MCF 10A (cell line): ENCODE measurements around the gene CMTM7. TPM values are rescaled to one million over a fixed set of nuclear protein-coding genes. Genes with fewer than 3 reads are reported as not detected.

Experiments used
- BruUV-seq: library from RNA; stranded (reverse); fragments of 400-500 nt; replicated peaks from 2 replicates; lab custom pipeline; 2021; lab: Mats Ljungman, UMichigan
- CTCF ChIA-PET: fragments of 300-600 bp; sonication (Branson Sonifier 250); formaldehyde crosslinking; extraction: SDS; loops from one replicate; lab custom pipeline; 2021; ENCODE audit warnings: antibody characterized with exemption, inconsistent platforms; lab: Yijun Ruan, JAX
- POLR2A ChIA-PET: fragments of 300-600, 350-650 bp; sonication (Branson Sonifier 250); formaldehyde crosslinking; extraction: SDS; loops from one replicate; lab custom pipeline; 2020; ENCODE audit warnings: antibody characterized with exemption, inconsistent platforms; lab: Yijun Ruan, JAX
- DNase-seq: peaks from one replicate; pipeline ENCODE4 v3.0.0-alpha.2; 2018; ENCODE audit not compliant: unreplicated experiment
- H3K27ac Mint-ChIP-seq: one replicate; pipeline ENCODE4 v1.8.0; 2022; ENCODE audit warnings: mild to moderate bottlenecking, low read depth, mixed read lengths; ENCODE audit not compliant: unreplicated experiment
- H3K27me3 Mint-ChIP-seq: one replicate; pipeline ENCODE4 v1.8.0; 2022; ENCODE audit warnings: mixed read lengths; ENCODE audit not compliant: insufficient read depth, unreplicated experiment
- H3K36me3 Mint-ChIP-seq: one replicate; pipeline ENCODE4 v1.8.0; 2022; ENCODE audit warnings: mild to moderate bottlenecking, moderate library complexity, mixed read lengths; ENCODE audit not compliant: insufficient read depth, unreplicated experiment
- H3K4me1 Mint-ChIP-seq: one replicate; pipeline ENCODE4 v1.8.0; 2022; ENCODE audit warnings: mixed read lengths; ENCODE audit not compliant: insufficient read depth, unreplicated experiment
- H3K4me3 Mint-ChIP-seq: one replicate; pipeline ENCODE4 v1.8.0; 2022; ENCODE audit warnings: mild to moderate bottlenecking, moderate library complexity, mixed read lengths; ENCODE audit not compliant: unreplicated experiment
- H3K9me3 Mint-ChIP-seq: one replicate; pipeline ENCODE4 v1.8.0; 2022; ENCODE audit warnings: mixed read lengths; ENCODE audit not compliant: unreplicated experiment
- intact Hi-C: fragments of 100-400 bp; cut with micrococcal nuclease; formaldehyde crosslinking; loops from 2 replicates; pipeline ENCODE4 v1.14.1; 2022
- total RNA-seq: library from RNA; stranded (reverse); gene quantifications from 2 replicates; pipeline ENCODE4 v1.2.3, GENCODE V29; 2022
- TF ChIP-seq, protein P1 (sequence below): fragments of 200-600 bp; IDR thresholded peaks from one replicate; pipeline ENCODE4 v1.8.0; 2022; ENCODE audit warnings: antibody characterized with exemption, mild to moderate bottlenecking; ENCODE audit not compliant: unreplicated experiment

CMTM7 gene
- total RNA-seq, 1 experiment from 2014 or later: 14.3 TPM

DNA sequence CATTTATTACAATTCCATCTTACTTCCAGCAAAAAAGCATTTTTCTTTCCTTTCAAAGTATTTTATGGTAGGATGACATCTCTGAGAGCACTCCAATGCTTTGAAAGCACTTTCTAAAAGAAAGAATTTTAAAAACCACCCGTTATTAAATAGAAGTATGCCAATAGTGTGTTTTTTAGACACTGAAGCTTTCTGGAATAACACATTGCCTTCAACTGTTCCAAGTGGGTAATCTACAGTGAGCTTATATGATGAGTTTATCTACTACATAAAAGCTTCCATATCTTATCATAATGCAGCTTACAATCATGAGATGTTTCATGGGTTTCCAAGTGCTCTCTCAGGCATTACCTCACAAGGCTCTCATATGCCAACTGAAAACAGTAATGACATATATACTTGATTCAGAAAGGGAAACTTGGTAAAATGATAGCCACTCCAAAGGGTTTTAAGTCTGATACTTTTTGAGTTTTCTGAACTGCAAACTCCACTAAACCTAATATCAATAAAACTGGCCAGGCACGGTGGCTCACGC, 96.9 kb downstream of the CMTM7 start:
- Mint-ChIP-seq H3K9me3 (no peaks in the 10 kb centered on the region), H3K36me3 (peaks cover 16% of the 10 kb centered on the region), H3K27ac (no peak overlapping the region), H3K4me1 (peaks cover 9% of the 10 kb centered on the region), H3K4me3 (no peak overlapping the region), H3K27me3 (no peaks in the 10 kb centered on the region)
- intact Hi-C loops: no loop called here
- ChIA-PET POLR2A (no interaction called here), CTCF (interaction anchor here (0.9 kb wide), 1 partner anchor 21 kb away, joined by 3 read pairs; no protein-coding TSS in a partner anchor)
- TF ChIP-seq, protein P1, sequence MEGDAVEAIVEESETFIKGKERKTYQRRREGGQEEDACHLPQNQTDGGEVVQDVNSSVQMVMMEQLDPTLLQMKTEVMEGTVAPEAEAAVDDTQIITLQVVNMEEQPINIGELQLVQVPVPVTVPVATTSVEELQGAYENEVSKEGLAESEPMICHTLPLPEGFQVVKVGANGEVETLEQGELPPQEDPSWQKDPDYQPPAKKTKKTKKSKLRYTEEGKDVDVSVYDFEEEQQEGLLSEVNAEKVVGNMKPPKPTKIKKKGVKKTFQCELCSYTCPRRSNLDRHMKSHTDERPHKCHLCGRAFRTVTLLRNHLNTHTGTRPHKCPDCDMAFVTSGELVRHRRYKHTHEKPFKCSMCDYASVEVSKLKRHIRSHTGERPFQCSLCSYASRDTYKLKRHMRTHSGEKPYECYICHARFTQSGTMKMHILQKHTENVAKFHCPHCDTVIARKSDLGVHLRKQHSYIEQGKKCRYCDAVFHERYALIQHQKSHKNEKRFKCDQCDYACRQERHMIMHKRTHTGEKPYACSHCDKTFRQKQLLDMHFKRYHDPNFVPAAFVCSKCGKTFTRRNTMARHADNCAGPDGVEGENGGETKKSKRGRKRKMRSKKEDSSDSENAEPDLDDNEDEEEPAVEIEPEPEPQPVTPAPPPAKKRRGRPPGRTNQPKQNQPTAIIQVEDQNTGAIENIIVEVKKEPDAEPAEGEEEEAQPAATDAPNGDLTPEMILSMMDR: no peak
- no peak for DNase-seq
- no TSS peak for BruUV-seq

DNA sequence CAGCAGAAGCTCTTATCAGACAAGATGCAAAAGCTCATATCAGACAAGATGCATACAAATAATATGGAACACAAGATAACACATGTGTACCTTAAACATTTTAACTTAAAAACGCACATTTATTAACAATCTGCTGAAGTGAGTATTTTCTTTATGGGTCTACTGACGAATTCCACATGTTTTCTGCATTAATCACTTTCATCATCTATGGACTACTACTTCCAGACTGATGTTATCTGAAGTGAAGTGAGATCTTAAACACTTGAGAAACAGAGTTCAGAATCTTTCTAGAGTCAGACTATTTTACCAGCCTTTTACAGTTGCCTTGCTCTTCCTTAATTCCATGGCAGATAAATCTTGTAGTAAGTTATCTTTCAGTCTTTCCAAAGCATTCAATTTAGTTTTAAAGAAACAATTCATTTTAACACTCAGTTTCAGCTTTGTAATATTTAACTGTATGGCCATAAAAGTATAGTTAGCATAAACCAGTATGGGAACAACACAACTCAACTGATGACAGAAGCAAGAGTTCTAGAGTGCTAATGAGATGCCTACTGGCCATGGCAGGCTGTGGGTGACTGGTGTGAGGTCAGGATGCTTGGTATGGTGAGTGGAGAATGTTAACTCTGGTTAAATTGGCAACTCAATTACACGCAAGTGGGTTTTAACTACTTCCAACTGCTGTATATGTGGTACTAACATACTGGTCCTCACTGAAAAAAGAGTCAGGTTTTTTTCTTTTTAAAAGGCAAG, 101.2 kb downstream of the CMTM7 start:
- ChIA-PET POLR2A (interaction anchor here (1.0 kb wide), 2 partner anchors 8 to 835 kb away, joined by 3 read pairs; no protein-coding TSS in a partner anchor), CTCF (interaction anchor here (0.7 to 1.0 kb wide), 2 partner anchors 18 to 173 kb away, joined by 4 read pairs; no protein-coding TSS in a partner anchor)
- Mint-ChIP-seq H3K9me3 (no peaks in the 10 kb centered on the region), H3K4me1 (peaks cover 20% of the 10 kb centered on the region), H3K4me3 (no peak overlapping the region), H3K27ac (no peak overlapping the region), H3K36me3 (no peaks in the 10 kb centered on the region), H3K27me3 (no peaks in the 10 kb centered on the region)
- TF ChIP-seq, protein P1: no peak
- intact Hi-C loops: no loop called here
- BruUV-seq: no TSS peak
- DNase-seq: no peak

DNA sequence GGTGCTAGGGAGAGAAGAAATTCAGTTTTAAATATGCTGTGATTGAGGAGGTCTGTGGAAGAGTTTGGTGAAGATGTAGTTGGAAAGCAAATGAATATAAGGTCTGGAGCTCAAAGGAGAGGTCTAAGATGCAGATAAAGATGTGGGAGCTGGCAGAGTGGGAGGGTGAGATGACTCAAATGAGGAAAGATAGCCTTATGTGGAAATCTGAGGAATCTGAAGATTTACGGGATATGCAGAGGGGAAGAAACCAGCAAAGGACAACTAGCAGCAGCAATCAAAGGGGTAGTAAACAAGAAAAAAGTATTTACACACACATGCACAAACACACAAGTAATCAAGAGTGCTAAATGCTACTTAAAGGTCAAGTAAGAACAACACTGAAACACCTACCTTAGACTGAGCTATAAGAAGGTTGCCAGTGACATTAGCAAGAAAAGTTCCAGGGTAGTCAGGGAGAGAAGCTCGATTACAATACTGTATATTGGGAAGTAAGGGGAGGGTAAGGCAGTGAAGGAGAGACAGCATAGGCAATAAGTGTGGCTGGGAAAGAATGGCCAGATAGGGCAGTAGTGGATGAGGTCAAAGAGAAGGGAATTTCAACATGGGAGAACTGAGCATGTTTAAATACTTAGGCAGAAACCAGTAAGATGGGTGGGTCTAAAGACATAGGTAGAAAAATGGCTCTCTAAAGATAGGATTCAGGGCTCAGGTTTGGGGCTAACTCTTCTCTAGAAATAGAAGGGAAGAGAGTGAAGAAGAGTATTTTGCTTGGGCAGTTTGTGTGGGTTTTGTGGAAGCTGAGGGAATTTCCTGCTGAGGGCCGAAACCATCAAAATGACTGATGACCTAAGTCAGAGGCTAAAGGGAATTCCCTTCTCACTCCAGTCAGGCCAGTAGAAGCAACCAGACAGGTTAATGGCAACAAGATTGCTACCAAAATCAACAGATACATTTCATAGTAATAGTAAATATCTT, 102.1 kb downstream of the CMTM7 start:
- ChIA-PET POLR2A (interaction anchor here (1.0 kb wide), 1 partner anchor 834 kb away, joined by 3 read pairs; no protein-coding TSS in a partner anchor), CTCF (interaction anchor here (0.7 to 1.0 kb wide), 2 partner anchors 17 to 172 kb away, joined by 4 read pairs; no protein-coding TSS in a partner anchor)
- no TSS peak for BruUV-seq
- Mint-ChIP-seq H3K36me3 (no peaks in the 10 kb centered on the region), H3K27me3 (no peaks in the 10 kb centered on the region), H3K9me3 (no peaks in the 10 kb centered on the region), H3K4me1 (peaks cover 13% of the 10 kb centered on the region), H3K27ac (no peak overlapping the region), H3K4me3 (no peak overlapping the region)
- no peak for DNase-seq
- TF ChIP-seq, protein P1: no peak
- intact Hi-C loops: no loop called here
